ENCODE data around the gene PLA2G4C. TPM values are rescaled to one million over a fixed set of nuclear protein-coding genes. Genes with fewer than 3 reads are reported as not detected.

PLA2G4C gene
- polyA plus RNA-seq, 3 donors, result 3.8 to 14.5 (median 8.5) TPM

DNA sequence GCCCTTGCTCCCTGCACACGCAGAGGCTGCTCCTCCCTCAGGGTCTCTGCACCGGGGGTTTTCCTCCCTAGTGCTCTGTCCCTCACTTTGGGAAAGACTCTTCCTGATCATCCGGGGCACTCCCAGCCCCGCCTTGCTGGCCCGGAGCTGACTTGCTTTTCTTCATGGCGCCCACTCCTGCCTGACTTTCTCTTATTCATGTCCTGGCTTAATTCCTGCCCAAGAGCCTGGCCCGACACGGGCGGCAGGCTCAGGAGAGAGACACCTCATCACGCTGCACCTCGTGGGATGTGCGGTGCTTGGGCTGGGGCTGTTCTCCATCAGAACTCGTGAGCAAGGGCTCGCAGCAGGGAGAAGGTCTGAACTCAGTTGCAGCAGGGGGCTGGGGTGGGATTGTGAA lies 11.8 kb upstream of the PLA2G4C start:
- Histone ChIP-seq H3K4me2 (replicated peaks; ENCODE audit: extremely low read depth, low read length, poor library complexity, severe bottlenecking) (no peak overlapping the region), H3K36me3 (replicated peaks in 1 of 2; ENCODE audit: control insufficient read depth in 1 of 2, insufficient read depth in 2 of 2, low read length in 2 of 2) (peaks cover 13 to 53% of the 10 kb centered on the region in 2 donors), H3K4me3 (replicated peaks in 1 of 3; ENCODE audit: low read depth in 2 of 3, low read length in 3 of 3) (no peak overlapping the region), H2AFZ (ENCODE audit: insufficient read depth, low read depth, low read length, poor library complexity, severe bottlenecking) (no peak overlapping the region), H4K20me1 (ENCODE audit: insufficient read depth, low read length) (no peaks in the 10 kb centered on the region), H3K27ac (ENCODE audit: low read depth in 1 of 2, low read length in 2 of 2) (no peak overlapping the region), H3K9ac (ENCODE audit: insufficient read depth, low read length, poor library complexity, severe bottlenecking) (no peak overlapping the region), H3K27me3 (ENCODE audit: control insufficient read depth in 2 of 2, insufficient read depth in 2 of 2, low read length in 2 of 2) (no peaks in the 10 kb centered on the region), H3K9me3 (replicated peaks in 1 of 2; ENCODE audit: control insufficient read depth in 1 of 2, insufficient read depth in 1 of 2, low read length in 2 of 2) (no peaks in the 10 kb centered on the region), H3K79me2 (ENCODE audit: insufficient read depth, low read length) (no peaks in the 10 kb centered on the region), H3K4me1 (ENCODE audit: control insufficient read depth in 1 of 2, insufficient read depth in 2 of 2, low read length in 2 of 2) (peaks cover 0 to 7% of the 10 kb centered on the region in 2 donors)
- H3K27ac Mint-ChIP-seq, result peak overlapping the region in 2 of 7 donors; percentile 35 to 47
- H3K4me1 Mint-ChIP-seq, result peaks cover 9% of the 10 kb centered on the region
- peaks cover 54 to 78% of the 10 kb centered on the region in 2 donors for H3K36me3 Mint-ChIP-seq
- no peak for DNase-seq
- WGBS (ENCODE audit: insufficient coverage), result 55% methylated on average over 14 of the region's 14 CpGs
- H3K27me3 Mint-ChIP-seq (ENCODE audit: low read depth in 3 of 3), result peaks cover 0 to 1% (median 0%) of the 10 kb centered on the region in 3 donors
- H3K4me3 Mint-ChIP-seq, result no peak overlapping the region
- TF ChIP-seq CTCF (IDR thresholded peaks at IDR 0.05), result no peak
- H3K9me3 Mint-ChIP-seq, result peaks cover 0 to 2% (median 0%) of the 10 kb centered on the region in 7 donors
- intact Hi-C loops (cut with micrococcal nuclease), result no loop called here

- no peak overlapping the region for H3K4me3 Mint-ChIP-seq
- Histone ChIP-seq H3K79me2 (ENCODE audit: insufficient read depth, low read length) (no peaks in the 10 kb centered on the region), H3K9ac (ENCODE audit: insufficient read depth, low read length, poor library complexity, severe bottlenecking) (no peak overlapping the region), H3K27me3 (ENCODE audit: control insufficient read depth in 2 of 2, insufficient read depth in 2 of 2, low read length in 2 of 2) (no peaks in the 10 kb centered on the region), H3K4me3 (replicated peaks in 1 of 3; ENCODE audit: low read depth in 2 of 3, low read length in 3 of 3) (no peak overlapping the region), H4K20me1 (ENCODE audit: insufficient read depth, low read length) (no peaks in the 10 kb centered on the region), H3K36me3 (replicated peaks in 1 of 2; ENCODE audit: control insufficient read depth in 1 of 2, insufficient read depth in 2 of 2, low read length in 2 of 2) (peaks cover 13 to 48% of the 10 kb centered on the region in 2 donors), H2AFZ (ENCODE audit: insufficient read depth, low read depth, low read length, poor library complexity, severe bottlenecking) (no peak overlapping the region), H3K9me3 (replicated peaks in 1 of 2; ENCODE audit: control insufficient read depth in 1 of 2, insufficient read depth in 1 of 2, low read length in 2 of 2) (no peaks in the 10 kb centered on the region), H3K4me2 (replicated peaks; ENCODE audit: extremely low read depth, low read length, poor library complexity, severe bottlenecking) (no peak overlapping the region), H3K27ac (ENCODE audit: low read depth in 1 of 2, low read length in 2 of 2) (no peak overlapping the region), H3K4me1 (ENCODE audit: control insufficient read depth in 1 of 2, insufficient read depth in 2 of 2, low read length in 2 of 2) (peaks cover 0 to 7% of the 10 kb centered on the region in 2 donors)
- WGBS (ENCODE audit: insufficient coverage), result 6% methylated on average over 8 of the region's 10 CpGs
- peaks cover 51 to 75% of the 10 kb centered on the region in 2 donors for H3K36me3 Mint-ChIP-seq
- H3K4me1 Mint-ChIP-seq, result peaks cover 9% of the 10 kb centered on the region
- no peak for TF ChIP-seq CTCF (IDR thresholded peaks at IDR 0.05)
- intact Hi-C loops (cut with micrococcal nuclease), result no loop called here
- H3K9me3 Mint-ChIP-seq, result peaks cover 0 to 3% (median 0%) of the 10 kb centered on the region in 7 donors
- peak overlapping the region in 2 of 7 donors; percentile 35 to 86 for H3K27ac Mint-ChIP-seq
- peaks cover 0 to 1% (median 0%) of the 10 kb centered on the region in 3 donors for H3K27me3 Mint-ChIP-seq (ENCODE audit: low read depth in 3 of 3)
- DNase-seq, result peak in 1 of 3 donors; percentile 61
Measured at GRCh38 chr19:48121909-48122371, 11.3 kb upstream of the PLA2G4C start.
